Measurements from ENCODE around the gene ACSS3.
"Not testable (repeated sequence)": the region's sequence is repeated elsewhere in the genome, so short reads cannot be mapped to it uniquely, and the experiment has no call there.

Gene ACSS3

DNA sequence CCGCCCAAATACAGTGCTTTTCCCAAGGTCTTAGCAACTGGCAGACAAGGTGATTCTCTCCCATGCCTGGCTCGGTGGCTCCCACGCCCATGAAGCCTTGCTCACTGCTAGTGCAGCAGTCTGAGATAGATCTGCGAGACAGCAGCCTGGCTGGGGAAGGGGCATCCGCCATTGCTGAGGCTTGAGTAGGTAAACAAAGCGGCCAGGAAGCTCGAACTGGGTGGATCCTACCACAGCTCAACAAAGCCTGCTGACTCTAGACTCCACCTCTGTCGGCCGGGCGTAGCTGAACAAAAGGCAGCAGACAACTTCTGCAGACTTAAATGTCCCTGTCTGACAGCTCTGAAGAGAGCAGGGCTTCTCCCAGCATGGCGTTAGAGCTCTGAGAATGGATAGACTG is 12.9 kb upstream of the ACSS3 start:
- not testable (repeated sequence) for H3K27me3 ChIP-seq (ENCODE audit: insufficient read depth, low read length); H3K36me3 ChIP-seq (ENCODE audit: control insufficient read depth in 1 of 2, insufficient read depth in 2 of 2, low read length in 2 of 2); H2AK5ac ChIP-seq (ENCODE audit: low read length); H3K23ac ChIP-seq (ENCODE audit: low read length); H3K4me1 ChIP-seq (ENCODE audit: control insufficient read depth in 1 of 2, insufficient read depth in 2 of 2, low read length in 2 of 2); H3K18ac ChIP-seq (ENCODE audit: low read length); DNase-seq; H3K4ac ChIP-seq (ENCODE audit: low read depth, low read length); H4K12ac ChIP-seq (ENCODE audit: low read depth, low read length); H2BK120ac ChIP-seq (ENCODE audit: insufficient read depth, low read length, poor library complexity); H2BK5ac ChIP-seq (ENCODE audit: low read depth, low read length, poor library complexity); H3K9me3 ChIP-seq (ENCODE audit: insufficient read depth, low read depth, low read length); H3K79me2 ChIP-seq (ENCODE audit: control insufficient read depth, insufficient read depth, low read length, poor library complexity); H2AFZ ChIP-seq (ENCODE audit: insufficient read depth, low read length, poor library complexity); H2BK12ac ChIP-seq (ENCODE audit: low read length); H3K14ac ChIP-seq (ENCODE audit: low read length); H3K4me3 ChIP-seq (ENCODE audit: low read depth, low read length); H3K79me1 ChIP-seq (ENCODE audit: low read length); H4K8ac ChIP-seq (ENCODE audit: low read depth, low read length); H4K91ac ChIP-seq (ENCODE audit: low read depth, low read length); H3K4me2 ChIP-seq (ENCODE audit: low read length); H3K9ac ChIP-seq (ENCODE audit: low read length); H3K27ac ChIP-seq (ENCODE audit: low read depth, low read length)
- WGBS (ENCODE audit: extremely low coverage, insufficient coverage, insufficient read length), result no CpG with 5 or more reads among the region's 11 CpGs

DNA sequence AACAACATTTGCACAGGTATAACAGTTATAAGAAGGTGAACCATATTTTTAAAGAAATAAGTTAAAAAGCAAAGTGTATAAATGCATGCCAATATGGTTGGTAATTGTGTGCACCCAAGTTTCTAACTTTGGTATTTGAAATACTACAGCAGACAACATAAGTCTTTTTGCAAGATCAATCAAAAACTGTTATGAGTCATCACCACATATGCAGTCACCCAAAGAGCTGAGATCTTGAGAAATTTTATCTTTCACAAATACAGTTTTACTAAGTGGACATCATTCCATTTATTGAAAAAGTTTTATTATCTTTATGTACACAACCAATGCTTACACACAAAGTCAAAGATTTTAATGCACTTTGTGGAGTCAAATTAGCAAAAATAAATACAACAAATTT is 7.0 kb upstream of the ACSS3 start:
- no peaks in the 10 kb centered on the region for H3K4me1 ChIP-seq (ENCODE audit: control insufficient read depth in 1 of 2, insufficient read depth in 2 of 2, low read length in 2 of 2)
- H3K14ac ChIP-seq (ENCODE audit: low read length), result no peak overlapping the region
- no peak overlapping the region for H2BK12ac ChIP-seq (ENCODE audit: low read length)
- no peak overlapping the region for H2AK5ac ChIP-seq (ENCODE audit: low read length)
- no peaks in the 10 kb centered on the region for H3K36me3 ChIP-seq (ENCODE audit: control insufficient read depth in 1 of 2, insufficient read depth in 2 of 2, low read length in 2 of 2)
- H2AFZ ChIP-seq (ENCODE audit: insufficient read depth, low read length, poor library complexity), result no peak overlapping the region
- no peak overlapping the region for H3K27ac ChIP-seq (ENCODE audit: low read depth, low read length)
- DNase-seq, result no peak
- no peak overlapping the region for H3K9ac ChIP-seq (ENCODE audit: low read length)
- no peaks in the 10 kb centered on the region for H3K9me3 ChIP-seq (ENCODE audit: insufficient read depth, low read depth, low read length)
- H3K4ac ChIP-seq (ENCODE audit: low read depth, low read length), result no peak overlapping the region
- H2BK5ac ChIP-seq (ENCODE audit: low read depth, low read length, poor library complexity), result no peak overlapping the region
- H4K8ac ChIP-seq (ENCODE audit: low read depth, low read length), result no peak overlapping the region
- H4K12ac ChIP-seq (ENCODE audit: low read depth, low read length), result no peak overlapping the region
- no peak overlapping the region for H3K4me3 ChIP-seq (ENCODE audit: low read depth, low read length)
- no peak overlapping the region for H4K91ac ChIP-seq (ENCODE audit: low read depth, low read length)
- no peaks in the 10 kb centered on the region for H3K79me1 ChIP-seq (ENCODE audit: low read length)
- H3K79me2 ChIP-seq (ENCODE audit: control insufficient read depth, insufficient read depth, low read length, poor library complexity), result no peaks in the 10 kb centered on the region
- no peak overlapping the region for H3K18ac ChIP-seq (ENCODE audit: low read length)
- no peak overlapping the region for H3K4me2 ChIP-seq (ENCODE audit: low read length)
- H3K23ac ChIP-seq (ENCODE audit: low read length), result no peak overlapping the region
- H3K27me3 ChIP-seq (ENCODE audit: insufficient read depth, low read length), result no peaks in the 10 kb centered on the region
- H2BK120ac ChIP-seq (ENCODE audit: insufficient read depth, low read length, poor library complexity), result no peak overlapping the region

GRCh38 chr12:81075539-81075938 is 2.3 kb upstream of the ACSS3 start:
- H3K79me2 ChIP-seq (ENCODE audit: control insufficient read depth, insufficient read depth, low read length, poor library complexity), result peaks cover 3% of the 10 kb centered on the region
- H3K14ac ChIP-seq (ENCODE audit: low read length), result no peak overlapping the region
- no peak overlapping the region for H3K4ac ChIP-seq (ENCODE audit: low read depth, low read length)
- no peak overlapping the region for H2AFZ ChIP-seq (ENCODE audit: insufficient read depth, low read length, poor library complexity)
- H3K27me3 ChIP-seq (ENCODE audit: insufficient read depth, low read length), result no peaks in the 10 kb centered on the region
- H2BK120ac ChIP-seq (ENCODE audit: insufficient read depth, low read length, poor library complexity), result no peak overlapping the region
- H3K4me3 ChIP-seq (ENCODE audit: low read depth, low read length), result no peak overlapping the region
- peaks cover 9% of the 10 kb centered on the region for H3K79me1 ChIP-seq (ENCODE audit: low read length)
- H3K23ac ChIP-seq (ENCODE audit: low read length), result no peak overlapping the region
- WGBS (ENCODE audit: extremely low coverage, insufficient coverage, insufficient read length), result no CpG with 5 or more reads among the region's 3 CpGs
- no peak overlapping the region for H3K27ac ChIP-seq (ENCODE audit: low read depth, low read length)
- no peak overlapping the region for H3K9ac ChIP-seq (ENCODE audit: low read length)
- H4K12ac ChIP-seq (ENCODE audit: low read depth, low read length), result no peak overlapping the region
- no peak overlapping the region for H2BK5ac ChIP-seq (ENCODE audit: low read depth, low read length, poor library complexity)
- DNase-seq, result no peak
- H4K91ac ChIP-seq (ENCODE audit: low read depth, low read length), result no peak overlapping the region
- H4K8ac ChIP-seq (ENCODE audit: low read depth, low read length), result no peak overlapping the region
- no peaks in the 10 kb centered on the region for H3K36me3 ChIP-seq (ENCODE audit: control insufficient read depth in 1 of 2, insufficient read depth in 2 of 2, low read length in 2 of 2)
- H3K18ac ChIP-seq (ENCODE audit: low read length), result no peak overlapping the region
- H3K4me2 ChIP-seq (ENCODE audit: low read length), result no peak overlapping the region
- H2BK12ac ChIP-seq (ENCODE audit: low read length), result no peak overlapping the region
- peaks cover 3 to 8% of the 10 kb centered on the region in 2 experiments for H3K4me1 ChIP-seq (ENCODE audit: control insufficient read depth in 1 of 2, insufficient read depth in 2 of 2, low read length in 2 of 2)
- H3K9me3 ChIP-seq (ENCODE audit: insufficient read depth, low read depth, low read length), result no peaks in the 10 kb centered on the region
- H2AK5ac ChIP-seq (ENCODE audit: low read length), result no peak overlapping the region

GRCh38 chr12:81077329-81077685 is 572 bp upstream of the ACSS3 start:
- Histone ChIP-seq H3K4me2 (ENCODE audit: low read length) (peak overlapping the region; percentile 73), H3K27ac (ENCODE audit: low read depth, low read length) (no peak overlapping the region), H3K4me1 (ENCODE audit: control insufficient read depth in 1 of 2, insufficient read depth in 2 of 2, low read length in 2 of 2) (peaks cover 3 to 8% of the 10 kb centered on the region in 2 experiments), H3K9me3 (ENCODE audit: insufficient read depth, low read depth, low read length) (no peaks in the 10 kb centered on the region), H2AK5ac (ENCODE audit: low read length) (no peak overlapping the region), H3K79me1 (ENCODE audit: low read length) (peaks cover 9% of the 10 kb centered on the region), H4K12ac (ENCODE audit: low read depth, low read length) (peak overlapping the region; percentile 45), H3K9ac (ENCODE audit: low read length) (peak overlapping the region; percentile 50), H3K4ac (ENCODE audit: low read depth, low read length) (no peak overlapping the region), H2AFZ (ENCODE audit: insufficient read depth, low read length, poor library complexity) (peak overlapping the region; percentile 78), H3K27me3 (ENCODE audit: insufficient read depth, low read length) (no peaks in the 10 kb centered on the region), H3K14ac (ENCODE audit: low read length) (peak overlapping the region; percentile 68), H3K18ac (ENCODE audit: low read length) (no peak overlapping the region), H3K23ac (ENCODE audit: low read length) (no peak overlapping the region), H3K4me3 (ENCODE audit: low read depth, low read length) (peak overlapping the region; percentile 80), H3K79me2 (ENCODE audit: control insufficient read depth, insufficient read depth, low read length, poor library complexity) (peaks cover 3% of the 10 kb centered on the region), H3K36me3 (ENCODE audit: control insufficient read depth in 1 of 2, insufficient read depth in 2 of 2, low read length in 2 of 2) (no peaks in the 10 kb centered on the region), H4K8ac (ENCODE audit: low read depth, low read length) (peak overlapping the region; percentile 83), H4K91ac (ENCODE audit: low read depth, low read length) (no peak overlapping the region), H2BK5ac (ENCODE audit: low read depth, low read length, poor library complexity) (no peak overlapping the region), H2BK12ac (ENCODE audit: low read length) (no peak overlapping the region), H2BK120ac (ENCODE audit: insufficient read depth, low read length, poor library complexity) (peak overlapping the region; percentile 20)
- DNase-seq, result no peak
- WGBS (ENCODE audit: extremely low coverage, insufficient coverage, insufficient read length), result no CpG with 5 or more reads among the region's 6 CpGs
